ENCODE data around the gene KIAA0232.
"Not testable (repeated sequence)": the region's sequence is repeated elsewhere in the genome, so short reads cannot be mapped to it uniquely, and the experiment has no call there.

KIAA0232 gene

DNA sequence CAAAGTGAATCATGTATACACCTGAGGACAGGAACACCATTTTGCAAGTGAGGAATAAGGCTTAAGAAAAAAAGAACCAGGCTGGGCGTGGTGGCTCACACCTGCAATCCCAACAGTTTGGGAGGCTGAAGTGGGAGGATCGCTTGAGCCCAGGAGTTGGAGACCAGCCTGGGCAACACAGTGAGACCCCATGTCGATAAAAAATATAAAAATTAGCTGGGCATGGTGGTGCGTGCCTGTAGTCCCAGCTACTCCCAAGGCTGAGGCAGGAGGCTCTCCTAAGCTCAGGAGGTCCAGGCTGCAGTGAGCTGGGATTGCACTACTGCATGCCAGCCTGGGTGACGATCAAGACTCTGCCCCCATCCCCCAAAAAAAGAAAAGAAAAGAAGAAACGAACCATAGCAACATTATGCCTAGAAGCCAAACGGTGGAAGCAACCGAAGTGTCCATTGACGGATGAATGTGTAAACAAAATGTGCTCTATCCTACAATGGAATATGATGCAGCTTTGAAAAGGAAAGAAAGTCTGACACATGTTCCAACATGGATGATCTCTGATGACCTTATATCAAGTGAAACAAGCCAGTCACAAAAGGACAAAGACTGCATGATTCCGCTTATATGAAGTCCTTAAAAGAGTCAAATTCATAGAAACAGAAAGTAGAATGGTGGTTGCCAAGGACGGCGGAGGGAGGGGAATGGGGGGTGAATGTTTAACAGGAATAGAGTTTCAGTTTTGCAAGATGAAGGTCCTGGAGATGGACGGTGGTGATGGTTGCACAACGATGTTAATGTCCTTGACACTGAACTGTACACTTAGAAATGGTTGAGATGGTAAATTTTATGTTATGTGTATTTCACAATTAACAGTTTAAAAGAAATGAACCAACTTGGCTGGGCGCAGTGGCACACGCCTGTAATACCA is 8.6 kb upstream of the KIAA0232 start:
- DNase-seq (ENCODE audit: low spot score) = no peak

DNA sequence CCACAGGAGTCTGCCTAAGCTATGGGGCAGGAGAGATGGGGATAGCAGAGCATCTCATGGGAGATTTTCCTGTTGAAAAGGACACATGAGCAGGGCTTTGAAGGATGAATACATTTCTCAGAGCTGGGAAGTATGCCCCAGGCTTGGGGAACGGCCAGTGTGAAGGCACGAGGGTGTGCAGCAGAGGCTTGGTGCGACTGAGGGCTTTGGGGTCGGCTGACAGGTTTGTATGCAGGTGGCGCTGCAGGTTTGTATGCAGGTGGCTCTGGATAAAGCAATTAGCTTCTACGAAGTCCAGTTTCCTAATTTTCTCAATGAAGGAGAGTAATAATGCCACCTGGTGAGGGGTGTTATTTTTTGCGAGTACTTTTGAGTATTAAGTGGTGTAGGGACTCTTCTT is 6.8 kb upstream of the KIAA0232 start:
- no peak for DNase-seq (ENCODE audit: low spot score)

DNA sequence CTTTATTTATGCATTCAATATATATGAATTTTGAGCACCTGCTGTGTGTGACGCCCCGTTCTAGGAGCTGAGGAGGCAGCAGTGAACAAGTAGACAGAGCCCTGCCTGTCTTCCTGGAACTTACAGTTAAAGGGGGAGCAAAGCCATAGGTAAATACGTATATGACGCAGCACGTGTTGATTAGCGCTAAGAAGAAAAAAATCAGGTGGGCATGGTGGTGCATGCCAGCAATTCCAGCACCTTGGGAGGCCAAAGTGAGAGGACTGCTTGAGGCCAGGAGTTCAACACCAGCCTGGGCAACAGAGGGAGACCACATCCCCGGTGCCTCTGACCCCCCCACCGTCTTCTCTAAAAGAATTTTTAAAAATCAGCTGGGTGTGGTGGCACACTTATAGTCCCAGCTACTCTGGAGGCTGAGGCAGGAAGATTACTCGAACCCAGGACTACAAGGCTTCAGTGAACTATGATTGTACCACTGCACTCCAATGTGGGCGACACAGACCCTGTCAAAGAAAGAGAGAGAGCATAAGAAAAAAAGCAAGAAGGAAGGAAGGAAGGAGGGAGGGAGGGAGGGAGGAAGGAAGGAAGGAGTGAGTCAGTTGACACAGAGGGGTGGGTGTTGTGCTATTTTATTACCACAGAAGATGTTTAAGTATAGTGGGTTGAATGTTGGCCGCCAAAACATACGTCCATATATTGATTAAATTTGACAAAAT is 5.4 kb upstream of the KIAA0232 start:
- DNase-seq (ENCODE audit: low spot score) = no peak

DNA sequence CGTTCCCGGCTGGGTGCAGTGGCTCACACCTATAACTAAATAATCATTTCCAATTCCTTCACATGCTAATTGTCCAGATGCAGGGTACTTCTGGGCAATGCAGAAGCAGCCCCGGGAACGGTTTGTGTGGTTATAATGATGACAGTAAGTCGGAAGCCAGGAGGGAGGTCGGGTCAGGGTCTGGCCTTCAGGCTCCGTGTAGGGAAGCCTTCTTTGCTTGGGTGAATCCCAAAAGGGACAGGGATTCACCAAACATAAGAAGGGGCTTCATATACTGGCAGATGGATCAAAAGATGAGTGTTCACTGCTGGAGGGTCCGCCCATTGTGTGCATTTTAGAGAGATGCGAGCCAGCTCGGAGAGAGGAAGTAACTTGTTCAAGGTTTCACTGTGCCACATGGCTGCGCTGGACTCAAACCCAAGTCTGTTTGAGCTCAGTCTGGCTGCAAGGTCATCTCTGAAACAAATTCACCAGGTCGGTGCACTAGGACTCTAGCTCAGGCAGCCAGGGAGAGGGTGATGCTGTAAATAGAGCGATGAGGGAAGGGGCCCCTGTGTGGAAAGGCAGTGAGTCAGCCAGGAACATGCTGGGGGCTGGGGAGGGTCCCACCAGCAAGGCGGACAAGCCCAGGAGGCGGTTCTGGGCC is 4.8 kb upstream of the KIAA0232 start:
- no peak for DNase-seq (ENCODE audit: low spot score)

DNA sequence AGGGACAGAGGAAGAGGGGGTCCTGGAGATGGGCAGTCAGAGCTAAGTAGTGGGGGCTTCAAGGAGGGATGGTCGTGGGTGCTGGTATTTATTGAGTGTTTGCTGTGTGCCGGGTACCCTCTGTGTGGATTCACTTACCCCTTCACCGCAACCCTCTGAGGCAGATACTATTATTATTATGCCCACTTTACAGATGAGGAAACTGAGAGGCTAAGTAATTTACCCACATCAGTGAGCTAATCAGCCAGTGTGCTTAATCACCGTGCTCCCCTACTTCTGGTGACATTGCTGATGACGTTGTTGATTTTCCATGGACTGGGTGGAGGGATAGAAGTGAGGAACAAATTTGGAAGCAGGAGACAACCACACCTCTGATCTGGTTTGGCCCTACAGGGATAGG is 4.1 kb upstream of the KIAA0232 start:
- DNase-seq (ENCODE audit: low spot score) = no peak

DNA sequence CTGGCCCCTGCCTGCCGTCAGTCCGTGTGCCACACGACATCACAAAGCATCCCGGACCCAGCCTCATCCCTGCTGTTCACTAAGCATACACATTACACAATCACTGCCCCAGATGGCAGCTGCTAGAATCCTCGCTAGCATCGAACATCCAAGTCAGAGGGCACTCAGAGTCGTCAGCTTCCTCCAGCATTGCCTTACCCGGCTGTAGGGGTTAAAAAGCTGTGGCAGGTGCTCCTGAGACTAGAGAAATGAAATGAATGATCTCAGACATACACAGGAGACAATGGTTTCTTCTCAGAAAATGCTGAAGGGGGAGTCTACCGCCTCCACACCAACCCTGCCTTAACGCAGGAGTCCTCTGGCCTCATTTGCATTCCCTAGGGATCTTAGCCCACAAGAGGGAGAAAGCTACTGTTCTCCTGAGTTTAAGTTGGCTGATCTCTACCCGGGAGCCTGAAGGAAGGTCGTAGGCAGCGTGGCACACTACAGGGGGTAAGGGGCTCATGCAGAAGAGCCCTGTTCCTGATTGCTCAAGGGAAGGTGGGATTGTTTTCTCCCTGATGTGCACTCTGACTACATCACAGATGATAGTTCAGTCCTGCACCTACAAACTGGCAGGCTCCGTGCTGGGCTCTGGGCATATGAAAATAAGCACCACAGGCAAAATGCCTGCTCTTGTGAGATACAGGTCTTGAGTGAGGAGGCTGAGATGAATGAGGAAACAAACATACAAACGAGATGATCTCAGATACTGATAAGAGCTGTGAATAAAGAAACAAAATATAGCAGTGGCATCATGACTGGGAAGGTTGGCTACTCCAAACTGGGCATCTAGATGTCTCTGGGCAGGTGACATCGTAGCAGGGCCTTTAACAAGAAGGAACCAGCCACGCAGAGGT is 2.6 kb upstream of the KIAA0232 start:
- peak; percentile 79 for DNase-seq (ENCODE audit: low spot score)

DNA sequence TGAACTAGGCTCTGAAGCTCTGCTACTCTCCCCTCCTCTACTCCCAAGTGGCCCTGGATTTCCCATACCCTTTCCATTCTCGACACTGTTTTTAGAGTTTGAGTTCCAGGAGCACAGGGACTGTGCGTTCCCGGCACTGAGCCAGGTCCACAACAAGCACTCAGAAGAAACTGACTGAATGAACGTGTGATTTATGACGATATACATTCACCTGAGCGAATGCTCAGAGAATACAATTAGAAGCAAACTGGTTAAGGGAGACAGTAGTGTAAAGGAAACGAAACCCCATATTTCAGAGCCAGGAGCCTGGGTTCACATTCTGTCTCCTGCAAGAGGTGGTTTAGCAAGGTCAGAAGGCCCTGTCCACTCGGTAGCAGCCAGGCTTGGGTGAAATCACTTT is 1.4 kb upstream of the KIAA0232 start:
- DNase-seq (ENCODE audit: low spot score) = no peak

DNA sequence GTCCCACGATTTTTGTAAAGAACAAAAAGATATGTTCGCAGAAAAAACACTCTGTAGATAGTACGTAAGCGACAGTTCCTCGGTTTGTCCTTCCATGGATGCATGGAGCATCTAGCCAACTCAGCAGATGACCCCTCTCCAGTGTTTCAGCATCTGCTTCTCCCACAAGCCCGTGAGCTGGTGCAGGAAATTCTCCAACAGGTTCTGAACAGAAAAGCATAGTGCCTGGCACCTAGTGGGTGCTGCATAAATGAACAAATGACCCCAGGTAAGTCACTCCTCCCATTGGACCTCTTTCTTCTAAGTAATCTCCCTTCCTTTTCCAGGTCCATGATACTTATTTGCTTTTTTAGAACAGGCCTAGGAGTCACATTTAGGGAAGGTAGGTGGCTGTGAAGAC is 966 bp upstream of the KIAA0232 start:
- DNase-seq (ENCODE audit: low spot score) = no peak

DNA sequence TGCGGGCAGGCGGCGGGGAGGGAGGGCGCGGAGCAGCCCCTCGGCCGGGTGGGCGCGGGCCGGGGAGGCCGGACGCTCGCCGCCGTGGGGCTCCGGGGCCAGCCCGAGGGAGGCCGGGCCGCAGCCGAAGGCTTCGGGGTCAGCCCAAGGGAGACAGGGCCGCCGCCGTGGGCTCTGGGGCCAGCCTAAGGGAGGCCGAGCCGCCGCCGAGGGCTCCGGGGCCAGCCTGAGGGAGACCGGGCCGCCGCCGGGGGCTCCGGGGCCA is 251 bp downstream of the KIAA0232 start:
- no peak for DNase-seq (ENCODE audit: low spot score)

DNA sequence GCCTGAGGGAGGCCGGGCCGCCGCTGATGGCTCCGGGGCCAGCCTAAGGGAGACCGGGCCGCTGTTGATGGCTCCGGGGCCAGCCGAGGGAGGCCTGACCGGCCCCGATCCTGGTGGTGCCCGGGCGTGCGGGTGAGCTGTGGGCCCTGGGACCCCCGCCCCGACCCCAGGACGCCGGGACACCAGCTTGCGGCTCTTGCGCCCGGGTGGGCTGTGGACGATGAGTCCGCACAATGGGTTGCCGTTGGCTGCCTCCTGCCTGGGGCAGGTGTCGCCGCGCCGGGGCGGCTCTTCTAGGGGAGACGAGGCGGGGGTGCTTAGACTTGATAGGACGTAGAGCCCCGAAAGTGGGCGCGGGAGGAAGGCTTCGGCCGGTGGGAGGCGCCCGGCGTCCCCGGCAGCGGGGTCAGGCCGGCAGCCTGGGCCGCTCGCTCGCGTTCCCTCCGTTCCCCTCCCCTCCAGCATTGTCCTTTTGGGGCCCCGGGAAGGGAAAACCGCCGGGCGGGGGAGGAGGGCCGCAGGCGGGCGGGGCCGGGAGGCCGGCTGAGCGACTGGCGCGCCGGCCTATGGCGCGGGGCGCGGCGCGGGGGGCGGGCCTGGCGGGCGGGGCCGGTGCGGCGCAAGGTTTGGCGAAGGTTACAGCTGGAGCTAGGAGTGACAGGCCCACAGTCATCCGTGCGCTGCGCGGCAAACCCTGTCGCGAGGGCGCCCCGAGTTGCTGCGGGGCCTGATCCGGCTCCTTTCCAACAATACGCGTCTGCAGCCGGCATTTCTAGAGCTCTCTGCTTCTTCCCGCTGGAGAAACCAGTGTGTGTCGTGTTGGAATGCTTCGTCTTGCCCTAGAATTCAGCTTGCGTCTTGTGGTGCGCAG is 819 bp downstream of the KIAA0232 start:
- DNase-seq (ENCODE audit: low spot score) = peak; percentile 68

DNA sequence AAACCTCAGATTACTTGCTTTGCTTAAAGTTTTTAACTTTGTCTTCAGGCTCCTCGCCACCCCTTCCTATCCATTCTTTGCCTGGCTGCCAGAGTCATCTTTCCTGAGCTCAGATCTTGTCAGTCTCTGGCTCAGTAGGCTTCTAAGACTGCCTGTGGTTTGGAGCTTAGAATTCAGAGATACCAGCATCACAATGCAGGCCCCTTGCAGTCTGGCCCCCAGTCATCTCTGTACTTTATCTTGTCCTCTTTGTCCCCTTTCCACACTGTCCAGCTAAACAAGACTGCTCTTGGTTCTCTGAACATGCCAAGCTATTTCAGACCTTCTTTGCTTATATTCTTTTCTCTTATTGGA is 3.0 kb downstream of the KIAA0232 start:
- no peak for DNase-seq (ENCODE audit: low spot score)

DNA sequence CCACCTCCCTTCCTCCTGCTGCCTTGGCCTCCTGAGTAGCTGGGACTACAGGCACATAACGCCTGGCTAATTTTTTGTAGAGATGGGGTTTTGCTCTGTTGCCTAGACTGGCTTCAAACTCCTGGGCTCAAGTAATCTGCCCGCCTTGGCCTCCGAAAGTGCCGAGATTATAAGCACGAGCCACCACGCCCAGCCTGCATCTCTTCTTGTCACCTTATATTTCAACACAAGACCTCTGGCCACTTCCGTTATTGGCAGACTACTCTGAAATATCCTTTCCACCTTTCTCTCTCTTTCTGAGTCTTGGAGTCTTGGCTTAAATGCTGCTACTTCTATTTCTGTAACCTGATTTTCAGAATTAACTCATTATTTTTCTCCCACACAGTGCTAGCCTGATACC is 5.6 kb downstream of the KIAA0232 start:
- DNase-seq (ENCODE audit: low spot score) = no peak

DNA sequence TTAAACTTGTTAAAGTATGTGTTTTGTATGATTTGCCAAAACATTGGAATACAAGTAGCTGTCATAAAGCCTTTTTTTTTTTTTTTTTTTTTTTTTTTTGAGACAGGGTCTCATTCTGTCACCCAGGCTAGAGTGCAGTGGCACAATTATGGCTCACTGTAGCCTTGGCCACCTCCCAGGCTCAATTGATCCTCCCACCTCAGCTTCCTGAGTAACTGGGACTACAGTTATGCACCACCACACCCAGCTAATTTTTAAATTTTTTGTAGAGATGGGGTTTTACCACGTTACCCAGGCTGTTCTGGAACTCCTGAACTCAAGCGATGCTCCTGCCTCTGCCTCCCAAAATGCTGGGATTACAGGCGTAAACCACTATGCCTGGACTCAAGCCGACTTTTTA is 8.7 kb downstream of the KIAA0232 start:
- not testable (repeated sequence) for DNase-seq (ENCODE audit: low spot score)

DNA sequence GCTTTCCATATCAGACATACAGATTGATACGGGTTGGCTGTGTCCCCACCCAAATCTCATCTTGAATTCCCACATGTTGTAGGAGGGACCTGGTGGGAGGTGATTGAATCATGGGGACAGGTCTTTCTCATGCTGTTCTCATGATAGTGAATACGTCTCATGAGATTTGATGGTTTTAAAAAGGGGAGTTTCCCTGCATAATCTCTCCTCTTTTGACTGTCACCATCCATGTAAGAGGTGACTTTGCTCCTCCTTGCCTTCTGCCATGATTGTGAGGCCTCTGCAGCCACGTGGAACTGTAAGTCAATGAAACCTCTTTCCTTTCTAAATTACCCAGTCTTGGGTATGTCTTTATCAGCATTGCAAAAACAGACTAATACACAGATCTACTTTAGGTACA is 9.3 kb downstream of the KIAA0232 start:
- DNase-seq (ENCODE audit: low spot score) = not testable (repeated sequence)

DNA sequence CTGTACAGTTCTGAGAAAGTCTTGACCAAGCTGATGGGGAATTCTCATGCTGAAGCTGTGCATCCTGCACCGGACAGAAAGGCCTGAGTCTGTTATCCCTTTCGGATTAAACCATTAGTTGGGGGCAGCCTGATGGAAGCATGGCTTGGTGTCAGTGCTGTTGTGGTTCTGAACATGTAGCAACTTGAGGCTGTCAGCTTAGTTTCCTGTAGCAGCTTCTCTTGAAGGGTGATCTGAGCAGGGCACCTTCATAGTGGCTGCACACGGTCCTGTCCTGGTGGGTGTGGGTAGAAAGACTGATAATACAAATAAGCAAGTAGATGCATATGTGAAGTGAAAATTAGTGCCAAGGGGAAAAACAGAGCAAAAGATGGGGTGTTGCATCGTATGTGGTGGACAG is 11.7 kb downstream of the KIAA0232 start:
- DNase-seq (ENCODE audit: low spot score) = no peak

DNA sequence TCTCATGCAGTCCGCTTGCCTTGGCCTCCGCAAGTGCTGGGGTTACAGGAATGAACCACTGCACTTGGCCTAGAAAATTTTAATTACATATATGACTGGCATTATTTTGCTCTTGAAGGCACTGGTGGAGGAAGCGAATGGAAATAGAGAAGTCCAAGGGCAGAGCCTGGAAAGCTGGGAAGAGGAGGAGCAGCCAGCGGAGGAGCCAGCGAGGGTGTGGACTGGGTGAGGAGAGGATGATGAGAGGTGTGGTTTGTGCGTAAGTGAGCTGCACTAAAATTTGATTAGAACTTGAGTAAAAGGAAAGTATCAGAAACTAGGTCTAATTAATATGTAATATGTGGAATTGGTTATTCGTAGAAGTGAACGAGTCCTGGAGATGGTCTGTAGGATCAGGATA is 13.3 kb downstream of the KIAA0232 start:
- no peak for DNase-seq (ENCODE audit: low spot score)

DNA sequence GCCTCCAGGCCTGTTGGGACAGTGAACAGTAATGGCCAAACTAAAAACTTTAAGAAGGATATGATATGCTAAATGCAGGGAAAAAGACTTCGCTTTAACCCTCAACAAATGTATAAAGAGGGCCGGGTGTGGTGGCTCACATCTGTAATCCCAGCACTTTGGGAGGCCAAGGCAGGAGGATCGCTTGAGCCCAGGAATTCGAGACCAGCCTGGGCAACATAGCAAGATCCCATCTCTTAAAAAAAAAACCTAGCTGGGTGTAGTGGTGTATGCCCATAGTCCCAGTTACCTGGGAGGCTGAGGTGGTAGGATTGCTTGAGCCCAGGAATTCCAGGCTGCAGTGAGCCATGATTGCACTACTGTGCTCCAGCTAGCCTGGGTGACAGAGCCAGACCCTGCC is 14.8 kb downstream of the KIAA0232 start:
- not testable (repeated sequence) for DNase-seq (ENCODE audit: low spot score)

DNA sequence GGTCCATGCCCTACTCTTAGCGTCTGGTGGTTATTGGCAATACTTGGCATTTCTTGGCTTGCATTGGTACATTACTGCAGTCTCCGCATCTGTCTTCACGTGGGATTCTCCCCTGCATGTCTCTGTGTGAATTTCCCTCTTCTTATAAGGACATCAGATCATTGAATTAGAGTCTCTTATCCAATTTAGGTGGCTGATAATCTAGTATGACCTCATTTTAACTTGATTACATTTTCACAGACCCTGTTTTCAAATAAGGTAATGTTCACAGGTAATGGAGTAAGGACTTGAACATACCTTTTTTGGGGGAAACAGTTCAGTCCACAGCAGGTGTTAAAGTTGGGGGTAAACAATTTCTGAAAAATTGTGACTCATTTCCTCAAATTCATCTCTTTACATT is 16.6 kb downstream of the KIAA0232 start:
- DNase-seq (ENCODE audit: low spot score) = no peak

DNA sequence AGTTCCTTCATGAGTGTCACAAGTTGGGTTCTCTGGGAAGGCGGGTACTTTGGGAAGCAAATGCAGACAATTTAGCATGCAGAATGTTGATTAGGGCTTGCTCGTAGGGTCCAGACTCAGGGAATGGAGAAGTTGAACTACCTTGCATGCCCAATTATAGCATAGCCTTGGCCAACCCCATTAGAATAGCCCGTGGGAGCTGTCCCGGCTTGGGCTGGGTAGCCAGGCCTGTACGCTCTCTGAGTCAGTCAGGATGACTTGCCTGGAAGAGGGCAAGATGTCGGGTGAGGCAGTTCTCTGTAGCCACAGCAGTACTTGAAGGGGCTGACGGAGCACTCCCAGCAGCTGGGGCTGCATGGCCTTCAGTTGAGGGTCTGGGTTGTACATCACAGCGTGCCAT is 19.5 kb downstream of the KIAA0232 start:
- no peak for DNase-seq (ENCODE audit: low spot score)

DNA sequence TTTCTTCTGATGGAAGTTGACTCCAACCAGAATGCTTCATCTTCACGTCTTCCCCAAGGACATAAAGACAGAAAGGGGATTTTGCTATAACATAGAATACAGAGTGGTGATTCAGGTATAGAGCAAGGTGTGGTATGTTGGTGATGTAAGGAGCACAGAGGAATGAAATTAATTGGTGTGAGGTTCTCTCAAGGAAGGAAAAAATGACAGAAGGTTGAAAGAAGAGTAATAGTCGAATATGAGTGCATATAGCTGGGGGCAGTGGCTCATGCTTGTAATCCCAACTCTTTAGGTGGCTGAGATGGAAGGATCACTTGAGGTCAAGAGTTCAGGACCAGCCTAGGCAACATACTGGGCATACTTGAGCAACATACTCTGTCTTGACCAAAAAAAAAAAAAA is 20.1 kb downstream of the KIAA0232 start:
- DNase-seq (ENCODE audit: low spot score) = no peak

DNA sequence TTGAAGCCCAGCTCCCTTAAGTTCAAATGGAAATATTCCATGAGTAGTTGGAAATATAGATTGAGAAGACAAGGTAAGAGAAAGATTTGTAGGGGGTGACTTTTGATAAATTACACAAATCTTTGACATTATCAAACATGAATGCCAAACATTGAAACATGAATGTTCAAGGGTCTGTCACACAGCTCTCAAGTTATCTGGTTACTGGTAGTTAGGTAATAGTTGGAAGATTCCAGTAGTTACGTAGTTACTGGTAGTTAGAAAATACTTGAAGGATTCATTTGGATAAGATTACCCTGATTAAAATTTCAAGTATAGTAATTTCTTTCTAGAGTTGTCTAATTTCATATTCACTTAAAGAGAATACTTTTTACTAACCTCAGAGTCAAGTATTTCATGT is 20.7 kb downstream of the KIAA0232 start:
- no peak for DNase-seq (ENCODE audit: low spot score)
